Activated CD4-positive, alpha-beta memory T cell treated with anti-CD3 and anti-CD28 coated beads for 36 hours (primary cell): ENCODE results near the gene MAPK14. TPM values are rescaled to one million over a fixed set of nuclear protein-coding genes. Genes with fewer than 3 reads are reported as not detected.
A peak's percentile ranks its signal among the peaks of the same experiment; 100 is the strongest.

Experiments
- CTCF ChIA-PET: fragments of 350-600 bp; sonication (Branson Sonifier 250); formaldehyde crosslinking; loops from one replicate; lab custom pipeline; 2021; ENCODE audit warnings: antibody characterized with exemption, inconsistent platforms; lab: Charles Lee
- POLR2A ChIA-PET: fragments of 350-600 bp; sonication (Branson Sonifier 250); formaldehyde crosslinking; loops from one replicate; lab custom pipeline; 2021; ENCODE audit warnings: antibody characterized with exemption; lab: Charles Lee
- DNase-seq: peaks from one replicate; pipeline ENCODE4 v3.0.0-alpha.2; 2020
- H3K27ac Mint-ChIP-seq: one replicate; pipeline ENCODE4 v1.8.0; 2021; ENCODE audit warnings: mixed read lengths
- H3K27me3 Mint-ChIP-seq: one replicate; pipeline ENCODE4 v1.8.0; 2021; ENCODE audit warnings: mixed read lengths
- H3K36me3 Mint-ChIP-seq: one replicate; pipeline ENCODE4 v1.8.0; 2021; ENCODE audit warnings: mixed read lengths
- H3K4me1 Mint-ChIP-seq: one replicate; pipeline ENCODE4 v1.8.0; 2021; ENCODE audit warnings: low read depth, mixed read lengths
- H3K4me3 Mint-ChIP-seq: one replicate; pipeline ENCODE4 v1.8.0; 2021; ENCODE audit warnings: mild to moderate bottlenecking, mixed read lengths
- H3K9me3 Mint-ChIP-seq: one replicate; pipeline ENCODE4 v1.8.0; 2021; ENCODE audit warnings: mixed read lengths
- intact Hi-C: fragments of 100-400 bp; cut with micrococcal nuclease; formaldehyde crosslinking; loops from one replicate; pipeline ENCODE4 v1.15.1; 2023
- total RNA-seq, 2 experiments: library from RNA; stranded (reverse); gene quantifications; one replicate each; pipeline ENCODE4 v1.2.3, GENCODE V29; 2021

Gene MAPK14
- total RNA-seq, 2 experiments from 2014 or later, result 39.3 to 44.0 TPM

DNA sequence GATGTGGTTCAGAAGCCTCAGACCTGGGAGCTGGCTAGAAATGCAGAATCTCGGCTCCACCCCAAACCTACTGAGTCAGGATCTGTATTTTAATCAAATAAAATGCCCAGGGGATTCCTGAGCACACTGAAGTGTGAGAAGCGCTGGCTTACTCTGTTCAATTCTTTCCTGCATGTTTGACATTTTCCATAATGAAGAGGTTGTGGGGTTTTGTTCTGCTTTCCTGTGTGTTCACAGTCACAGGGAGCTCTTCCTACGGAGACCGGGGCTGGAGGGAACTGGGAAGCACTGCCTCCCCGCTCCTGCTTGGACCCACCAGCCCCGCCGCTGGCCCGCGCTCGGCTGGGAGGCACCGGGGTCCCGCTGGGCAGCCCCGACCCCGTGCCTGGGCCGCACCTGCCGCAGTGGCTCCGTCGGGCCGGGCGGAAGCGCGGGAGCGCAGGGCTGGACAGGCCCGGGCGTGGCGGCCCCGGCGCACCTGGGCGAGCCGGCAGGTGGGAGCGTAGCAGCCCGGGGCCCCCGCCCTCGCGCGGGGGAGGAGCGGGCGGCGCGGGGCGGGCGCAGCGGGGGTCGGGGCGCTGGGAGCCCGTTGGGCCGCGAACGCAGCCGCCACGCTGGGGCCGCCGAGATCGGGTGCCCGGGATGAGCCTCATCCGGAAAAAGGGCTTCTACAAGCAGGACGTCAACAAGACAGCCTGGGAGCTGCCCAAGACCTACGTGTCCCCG, 102.5 kb downstream of the MAPK14 start, which contains the start of gene MAPK13:
Gene MAPK13, plus strand, starts transcription at position 573 of the 726 bp plus-strand sequence. Its CDS starts 70 bp downstream, at position 643.
- CTCF ChIA-PET, result interaction anchor here (0.8 to 3.6 kb wide), 5 partner anchors 8 to 101 kb away, joined by 3 to 36 read pairs (median 7); no protein-coding TSS in a partner anchor
- peak within 1 kb of the TSS; percentile 86 for H3K4me3 Mint-ChIP-seq
- peak; percentile 55 for DNase-seq
- H3K4me1 Mint-ChIP-seq, result peaks cover 50% of the 10 kb centered on the region
- no peaks in the 10 kb centered on the region for H3K27me3 Mint-ChIP-seq
- peaks cover 19% of the 10 kb centered on the region for H3K36me3 Mint-ChIP-seq
- H3K27ac Mint-ChIP-seq, result peak within 1 kb of the TSS; percentile 94
- intact Hi-C loops, result loop anchor here (5.0 to 10.0 kb wide), 3 partner anchors 175 to 1895 kb away; partner anchors contain the start of gene HMGA1
- H3K9me3 Mint-ChIP-seq, result no peaks in the 10 kb centered on the region
- POLR2A ChIA-PET, result interaction anchor here (1.0 to 4.4 kb wide), 8 partner anchors 9 to 102 kb away, joined by 3 to 71 read pairs (median 5); partner anchors contain the start of genes BRPF3 and MAPK14

DNA sequence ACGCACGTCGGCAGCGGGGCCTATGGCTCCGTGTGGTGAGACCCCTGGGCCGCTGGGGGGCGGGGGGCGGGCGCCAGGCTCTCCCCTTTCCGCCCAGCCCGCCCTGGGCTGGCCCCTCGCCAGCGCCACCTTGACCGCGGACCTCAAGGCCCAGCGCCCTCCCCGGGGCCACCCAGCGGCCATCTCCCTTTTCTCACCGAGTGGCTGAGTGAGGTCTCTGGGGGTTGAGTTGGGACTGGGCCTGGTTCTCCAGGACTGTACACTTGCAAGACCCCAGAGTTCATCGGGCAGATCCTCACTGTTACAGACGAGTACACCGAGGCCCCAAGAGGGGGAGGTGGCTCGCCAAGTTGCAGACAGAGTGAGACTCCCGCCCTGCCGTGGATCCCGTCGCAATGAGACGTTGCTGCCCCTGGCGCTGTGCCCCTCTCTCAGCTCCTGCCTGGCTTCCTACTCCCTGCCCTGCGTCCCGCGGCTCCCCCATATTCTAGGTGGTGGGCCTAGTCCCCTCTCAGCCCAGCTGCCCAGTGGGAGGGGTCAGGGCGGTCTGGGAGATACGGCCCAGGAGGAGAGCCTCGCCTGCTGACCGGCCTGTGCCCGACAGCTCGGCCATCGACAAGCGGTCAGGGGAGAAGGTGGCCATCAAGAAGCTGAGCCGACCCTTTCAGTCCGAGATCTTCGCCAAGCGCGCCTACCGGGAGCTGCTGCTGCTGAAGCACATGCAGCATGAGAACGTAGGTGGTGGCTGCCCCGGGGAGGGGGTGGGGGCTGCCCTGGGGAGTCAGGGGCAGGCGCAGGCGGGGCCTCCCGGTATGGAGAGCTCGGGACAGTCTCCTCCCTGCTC, 103.3 kb downstream of the MAPK14 start:
- ChIA-PET CTCF (interaction anchor here (0.6 to 3.6 kb wide), 15 partner anchors 9 to 311 kb away, joined by 3 to 36 read pairs (median 4); partner anchors contain the start of genes BRPF3 and MAPK14), POLR2A (interaction anchor here (0.8 to 4.4 kb wide), 12 partner anchors 9 to 103 kb away, joined by 3 to 71 read pairs (median 5); partner anchors contain the start of genes BRPF3 and MAPK14)
- Mint-ChIP-seq H3K4me1 (peaks cover 50% of the 10 kb centered on the region), H3K4me3 (peak overlapping the region; percentile 83), H3K36me3 (peaks cover 20% of the 10 kb centered on the region), H3K27ac (peak overlapping the region; percentile 94), H3K27me3 (no peaks in the 10 kb centered on the region), H3K9me3 (no peaks in the 10 kb centered on the region)
- DNase-seq, result peak; percentile 86
- intact Hi-C loops, result loop anchor here (1.0 to 5.0 kb wide), 5 partner anchors 11 to 551 kb away; partner anchors contain the start of gene MAPK14

DNA sequence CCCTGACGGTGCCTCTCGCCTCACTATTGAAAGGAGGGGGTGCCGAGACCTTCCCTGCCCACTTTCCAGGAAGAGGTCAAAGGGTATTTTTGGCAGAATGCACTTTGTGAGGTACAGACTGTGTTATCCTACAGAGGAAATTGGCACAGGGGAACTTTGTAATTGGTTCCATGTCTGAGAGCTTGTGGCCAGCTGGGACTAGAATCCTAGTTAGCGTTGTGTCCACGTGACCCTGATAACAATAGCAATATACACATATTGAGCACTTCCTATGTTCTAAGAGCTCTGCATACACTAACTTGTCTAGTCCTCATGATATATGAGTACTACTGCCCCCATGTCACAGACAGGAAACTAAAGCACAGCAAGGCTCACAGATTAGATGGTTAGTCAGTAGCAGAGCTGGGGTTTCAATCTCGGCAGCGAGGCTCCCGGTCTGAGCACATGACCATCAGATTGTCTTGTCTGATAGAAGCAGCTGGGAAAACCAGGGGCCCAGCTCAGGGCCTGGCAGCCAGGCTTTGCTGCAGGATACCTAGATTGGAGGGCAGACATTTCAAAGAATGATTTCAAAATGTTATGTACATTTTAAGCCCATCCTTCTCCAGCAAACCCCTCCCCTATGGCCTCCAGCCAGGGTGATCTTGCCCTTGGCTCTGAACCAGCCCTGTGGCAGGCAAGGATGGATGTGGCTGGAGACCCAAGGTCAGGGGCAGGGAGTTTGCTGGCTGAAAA, 104.1 kb downstream of the MAPK14 start:
- Mint-ChIP-seq H3K9me3 (no peaks in the 10 kb centered on the region), H3K4me1 (peaks cover 43% of the 10 kb centered on the region), H3K27me3 (no peaks in the 10 kb centered on the region), H3K4me3 (peak overlapping the region; percentile 83), H3K27ac (peak overlapping the region; percentile 94), H3K36me3 (peaks cover 23% of the 10 kb centered on the region)
- POLR2A ChIA-PET, result interaction anchor here (0.8 to 4.4 kb wide), 11 partner anchors 8 to 103 kb away, joined by 3 to 71 read pairs (median 5); partner anchors contain the start of genes BRPF3 and MAPK14
- CTCF ChIA-PET, result interaction anchor here (0.6 to 3.6 kb wide), 16 partner anchors 8 to 310 kb away, joined by 3 to 36 read pairs (median 4); partner anchors contain the start of genes BRPF3 and MAPK14
- intact Hi-C loops, result loop anchor here (1.0 to 5.0 kb wide), 5 partner anchors 11 to 551 kb away; partner anchors contain the start of gene MAPK14
- peak; percentile 84 for DNase-seq

DNA sequence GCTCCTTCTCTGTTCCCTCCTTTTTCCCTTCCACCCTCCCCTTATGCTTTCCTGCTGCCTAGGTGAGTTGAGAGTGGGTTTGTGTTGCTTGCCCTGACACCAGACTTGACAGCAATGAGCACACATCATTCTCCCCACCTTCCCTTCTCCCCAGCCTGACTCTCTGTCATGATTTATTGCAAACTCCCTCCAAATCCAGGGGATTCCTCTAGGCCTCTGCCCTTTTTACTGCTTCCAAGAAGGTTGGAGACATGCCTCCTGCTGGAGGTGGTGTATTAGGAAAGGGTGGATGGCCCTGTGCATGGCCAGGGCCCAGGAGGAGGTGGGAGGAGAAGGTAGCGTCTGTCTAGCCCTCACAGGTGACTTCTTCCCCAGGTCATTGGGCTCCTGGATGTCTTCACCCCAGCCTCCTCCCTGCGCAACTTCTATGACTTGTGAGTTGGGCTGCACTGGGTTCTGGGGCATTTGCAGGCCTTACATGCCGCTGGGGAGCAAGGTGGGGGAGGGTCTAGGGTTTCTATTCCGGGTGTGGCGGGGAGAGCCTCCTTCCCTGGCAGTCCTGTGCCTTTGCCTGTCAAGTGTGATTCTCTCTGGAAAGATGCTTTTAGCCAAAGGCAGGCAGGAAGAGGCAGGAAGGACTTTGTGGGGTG, 104.8 kb downstream of the MAPK14 start:
- ChIA-PET CTCF (interaction anchor here (1.0 to 3.6 kb wide), 12 partner anchors 7 to 228 kb away, joined by 3 to 36 read pairs (median 4); partner anchors contain the start of gene MAPK14), POLR2A (interaction anchor here (0.9 to 4.4 kb wide), 8 partner anchors 10 to 104 kb away, joined by 3 to 71 read pairs (median 5); partner anchors contain the start of genes BRPF3 and MAPK14)
- peak overlapping the region; percentile 94 for H3K27ac Mint-ChIP-seq
- H3K4me1 Mint-ChIP-seq, result peaks cover 36% of the 10 kb centered on the region
- intact Hi-C loops, result loop anchor here (5.0 kb wide), 1 partner anchor 550 kb away; no protein-coding TSS in a partner anchor
- H3K36me3 Mint-ChIP-seq, result peaks cover 27% of the 10 kb centered on the region
- no peaks in the 10 kb centered on the region for H3K27me3 Mint-ChIP-seq
- no peaks in the 10 kb centered on the region for H3K9me3 Mint-ChIP-seq
- peak overlapping the region; percentile 83 for H3K4me3 Mint-ChIP-seq
- DNase-seq, result no peak

DNA sequence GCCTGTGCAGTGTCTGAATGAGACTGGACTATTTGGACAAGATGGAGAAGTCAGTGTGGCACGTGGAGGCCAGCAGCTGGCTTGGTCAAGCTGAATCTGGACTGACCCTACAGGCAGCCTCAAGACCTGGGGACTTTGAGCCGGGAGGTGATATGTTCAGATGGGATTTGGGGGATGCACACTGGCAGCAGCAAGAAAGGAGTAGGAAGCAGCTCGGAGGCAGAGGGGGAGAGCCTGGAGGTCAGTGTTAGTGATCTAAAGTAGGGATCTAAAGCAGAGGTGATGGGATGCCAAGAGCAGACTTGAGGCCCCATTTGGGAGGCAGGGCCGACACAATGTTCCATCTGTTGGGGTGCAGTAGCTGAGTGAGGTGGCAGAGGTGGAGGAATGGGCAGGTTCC, 105.5 kb downstream of the MAPK14 start:
- peaks cover 27% of the 10 kb centered on the region for H3K36me3 Mint-ChIP-seq
- H3K27ac Mint-ChIP-seq, result no peak overlapping the region
- no peak for DNase-seq
- H3K4me1 Mint-ChIP-seq, result peaks cover 30% of the 10 kb centered on the region
- POLR2A ChIA-PET, result interaction anchor here (2.1 to 4.4 kb wide), 2 partner anchors 9 to 12 kb away, joined by 9 to 71 read pairs; no protein-coding TSS in a partner anchor
- no peak overlapping the region for H3K4me3 Mint-ChIP-seq
- H3K9me3 Mint-ChIP-seq, result no peaks in the 10 kb centered on the region
- no peaks in the 10 kb centered on the region for H3K27me3 Mint-ChIP-seq
- CTCF ChIA-PET, result interaction anchor here (1.2 to 3.6 kb wide), 2 partner anchors 11 to 62 kb away, joined by 3 to 36 read pairs; no protein-coding TSS in a partner anchor
- intact Hi-C loops, result loop anchor here (5.0 kb wide), 1 partner anchor 549 kb away; no protein-coding TSS in a partner anchor

DNA sequence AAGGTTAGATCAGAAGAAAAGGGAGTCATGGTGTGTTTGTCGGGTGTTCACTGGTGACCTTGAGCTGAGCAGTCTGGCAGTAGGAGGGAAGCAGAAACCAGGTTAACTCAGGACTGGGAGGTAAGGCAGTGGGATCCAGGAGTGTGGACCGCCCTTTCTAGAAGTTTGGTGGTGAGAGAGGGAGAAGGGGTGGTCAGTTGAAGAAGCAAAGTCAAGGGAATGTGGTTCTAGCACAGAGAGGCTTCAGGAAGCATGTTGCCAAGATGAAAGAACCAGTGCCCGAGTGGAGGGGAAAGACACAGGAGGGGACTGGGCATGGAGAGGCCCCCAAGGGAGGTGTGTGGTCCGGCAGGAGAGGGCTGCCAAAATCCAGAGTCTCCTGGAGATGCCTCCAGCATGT, 106.3 kb downstream of the MAPK14 start:
- intact Hi-C loops, result loop anchor here (5.0 kb wide), 1 partner anchor 548 kb away; no protein-coding TSS in a partner anchor
- Mint-ChIP-seq H3K4me3 (no peak overlapping the region), H3K27ac (no peak overlapping the region), H3K36me3 (peaks cover 33% of the 10 kb centered on the region), H3K4me1 (peaks cover 30% of the 10 kb centered on the region), H3K9me3 (no peaks in the 10 kb centered on the region), H3K27me3 (no peaks in the 10 kb centered on the region)
- no peak for DNase-seq
- POLR2A ChIA-PET, result no interaction called here
- CTCF ChIA-PET, result interaction anchor here (1.2 to 3.6 kb wide), 2 partner anchors 12 to 61 kb away, joined by 3 to 36 read pairs; no protein-coding TSS in a partner anchor

DNA sequence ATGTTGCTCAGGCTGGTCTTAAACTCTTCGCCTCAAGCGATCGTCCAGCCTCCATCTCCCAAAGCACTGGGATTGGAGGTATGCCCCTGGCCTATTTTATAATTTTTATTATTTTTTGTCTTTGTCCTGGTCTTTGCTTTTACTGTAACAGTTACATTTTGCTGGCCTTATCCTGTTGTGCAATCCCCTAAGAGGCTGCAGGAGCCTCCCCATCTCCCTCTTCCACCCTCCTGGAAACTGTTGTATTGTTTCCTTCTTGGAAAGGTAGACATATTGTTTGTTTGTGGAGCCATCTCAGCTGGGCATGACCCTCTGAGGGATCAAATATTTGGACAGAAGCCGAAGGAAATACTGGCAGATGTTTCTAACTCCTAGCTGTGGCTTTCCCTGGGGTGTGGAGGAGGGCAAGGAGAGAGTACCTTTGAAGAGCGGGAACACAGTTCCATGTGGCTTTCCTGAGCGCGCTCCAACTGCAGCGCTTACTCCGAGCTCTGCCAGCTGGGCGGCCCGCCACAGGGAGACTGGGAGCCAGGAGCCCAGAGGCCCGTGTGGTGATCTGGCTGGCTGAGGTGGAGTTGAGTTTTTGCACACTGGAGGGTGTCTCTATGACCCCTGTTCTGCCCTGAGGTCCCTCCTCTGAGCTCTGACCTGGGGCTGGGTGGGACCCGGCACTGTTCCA, 107.6 kb downstream of the MAPK14 start:
- DNase-seq, result no peak
- H3K9me3 Mint-ChIP-seq, result no peaks in the 10 kb centered on the region
- no peak overlapping the region for H3K4me3 Mint-ChIP-seq
- ChIA-PET POLR2A (interaction anchor here (1.2 kb wide), 1 partner anchor 8 kb away, joined by 3 read pairs; no protein-coding TSS in a partner anchor), CTCF (no interaction called here)
- peaks cover 32% of the 10 kb centered on the region for H3K4me1 Mint-ChIP-seq
- peaks cover 44% of the 10 kb centered on the region for H3K36me3 Mint-ChIP-seq
- no peaks in the 10 kb centered on the region for H3K27me3 Mint-ChIP-seq
- H3K27ac Mint-ChIP-seq, result no peak overlapping the region
- intact Hi-C loops, result no loop called here

DNA sequence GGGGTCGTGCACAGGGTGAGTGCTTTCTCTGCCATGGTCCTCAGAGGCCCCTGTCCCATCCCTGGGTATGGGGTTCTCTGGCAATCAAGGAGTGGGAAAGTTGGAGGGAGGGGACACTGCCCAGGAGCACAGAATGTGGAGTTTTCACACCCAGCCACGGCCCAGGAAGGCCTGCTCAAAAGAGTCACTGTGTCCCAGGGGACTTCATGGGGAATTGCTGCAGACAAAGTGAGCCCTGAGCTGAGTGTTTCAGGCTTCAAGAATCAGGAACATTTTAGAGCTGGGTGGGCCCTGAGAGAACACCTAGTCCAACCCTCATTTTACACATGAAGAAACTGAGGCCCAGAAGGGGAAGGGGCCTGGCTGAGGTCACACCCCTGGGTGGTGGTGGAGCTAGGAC, 108.4 kb downstream of the MAPK14 start:
- Mint-ChIP-seq H3K36me3 (peaks cover 44% of the 10 kb centered on the region), H3K27me3 (no peaks in the 10 kb centered on the region), H3K27ac (no peak overlapping the region), H3K4me1 (peaks cover 40% of the 10 kb centered on the region), H3K9me3 (no peaks in the 10 kb centered on the region), H3K4me3 (no peak overlapping the region)
- CTCF ChIA-PET, result no interaction called here
- POLR2A ChIA-PET, result interaction anchor here (1.2 kb wide), 1 partner anchor 9 kb away, joined by 3 read pairs; no protein-coding TSS in a partner anchor
- no peak for DNase-seq
- intact Hi-C loops, result no loop called here

DNA sequence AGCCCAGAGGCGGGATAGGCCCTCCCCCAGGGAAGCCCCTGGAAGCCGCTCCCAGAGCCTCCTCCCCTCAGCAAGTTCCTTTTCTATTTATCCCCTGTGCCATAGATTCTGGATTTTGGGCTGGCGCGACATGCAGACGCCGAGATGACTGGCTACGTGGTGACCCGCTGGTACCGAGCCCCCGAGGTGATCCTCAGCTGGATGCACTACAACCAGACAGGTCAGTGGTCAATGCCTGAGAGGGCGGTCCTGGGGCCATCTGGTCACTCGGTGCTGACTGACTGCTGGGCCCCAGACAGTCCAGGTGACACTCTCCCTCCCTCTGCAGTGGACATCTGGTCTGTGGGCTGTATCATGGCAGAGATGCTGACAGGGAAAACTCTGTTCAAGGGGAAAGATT, 108.9 kb downstream of the MAPK14 start:
- Mint-ChIP-seq H3K36me3 (peaks cover 44% of the 10 kb centered on the region), H3K27me3 (no peaks in the 10 kb centered on the region), H3K9me3 (no peaks in the 10 kb centered on the region), H3K27ac (no peak overlapping the region), H3K4me1 (peaks cover 43% of the 10 kb centered on the region), H3K4me3 (no peak overlapping the region)
- ChIA-PET CTCF (no interaction called here), POLR2A (no interaction called here)
- intact Hi-C loops, result no loop called here
- DNase-seq, result no peak

DNA sequence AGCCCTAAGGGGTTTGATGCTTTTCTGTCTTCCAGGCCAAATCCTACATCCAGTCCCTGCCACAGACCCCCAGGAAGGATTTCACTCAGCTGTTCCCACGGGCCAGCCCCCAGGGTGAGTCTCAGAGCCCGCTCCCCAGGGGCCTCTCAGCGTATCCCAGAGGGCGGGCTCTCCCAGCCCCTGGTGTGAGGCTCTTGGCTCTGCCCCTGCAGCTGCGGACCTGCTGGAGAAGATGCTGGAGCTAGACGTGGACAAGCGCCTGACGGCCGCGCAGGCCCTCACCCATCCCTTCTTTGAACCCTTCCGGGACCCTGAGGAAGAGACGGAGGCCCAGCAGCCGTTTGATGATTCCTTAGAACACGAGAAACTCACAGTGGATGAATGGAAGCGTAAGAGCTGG, 111.1 kb downstream of the MAPK14 start:
- ChIA-PET CTCF (interaction anchor here (1.7 to 1.8 kb wide), 2 partner anchors 7 to 57 kb away, joined by 7 to 10 read pairs; no protein-coding TSS in a partner anchor), POLR2A (interaction anchor here (1.0 to 1.4 kb wide), 3 partner anchors 8 to 57 kb away, joined by 3 to 5 read pairs (median 3); partner anchors contain the start of gene MAPK13)
- DNase-seq, result no peak
- Mint-ChIP-seq H3K27ac (no peak overlapping the region), H3K4me1 (peaks cover 31% of the 10 kb centered on the region), H3K4me3 (no peak overlapping the region), H3K27me3 (no peaks in the 10 kb centered on the region), H3K9me3 (no peaks in the 10 kb centered on the region), H3K36me3 (peaks cover 32% of the 10 kb centered on the region)
- intact Hi-C loops, result no loop called here
